GM21423 (cell line): ENCODE data around the gene ANKRD28.
"Not testable (repeated sequence)": the region's sequence is repeated elsewhere in the genome, so short reads cannot be mapped to it uniquely, and the experiment has no call there.

Experiments used
- ATAC-seq: cut with Tn5 transposase; IDR thresholded peaks from one replicate; pipeline ENCODE4 v1.9.1; 2021; ENCODE audit warnings: mild to moderate bottlenecking, moderate library complexity; ENCODE audit not compliant: unreplicated experiment

Gene ANKRD28

GRCh38 chr3:15797642-15798303, at the start of gene ANKRD28:
ANKRD28 (minus strand) TSS chr3:15797979; CDS start chr3:15796521, 1,458 bp downstream.
- ATAC-seq: no peak

- ATAC-seq: no peak
These were observed 49.5 kb upstream of the ANKRD28 start for GRCh38 chr3:15847239-15847638.

- ATAC-seq: no peak
These were observed 48.8 kb upstream of the ANKRD28 start for GRCh38 chr3:15846606-15847005.

GRCh38 chr3:15845475-15845874, 47.7 kb upstream of the ANKRD28 start:
- ATAC-seq: peak; percentile 67

GRCh38 chr3:15844889-15845288, 47.1 kb upstream of the ANKRD28 start:
- ATAC-seq: no peak

- ATAC-seq: not testable (repeated sequence)
These were observed 43.6 kb upstream of the ANKRD28 start for GRCh38 chr3:15841091-15841973.

- ATAC-seq: no peak
These were observed 41.8 kb upstream of the ANKRD28 start for GRCh38 chr3:15839568-15839967.

- ATAC-seq: no peak
These were observed 34.1 kb upstream of the ANKRD28 start for GRCh38 chr3:15831927-15832326.

GRCh38 chr3:15825016-15825415, 27.2 kb upstream of the ANKRD28 start:
- no peak for ATAC-seq

GRCh38 chr3:15823092-15823491, 25.3 kb upstream of the ANKRD28 start:
- no peak for ATAC-seq

- ATAC-seq: no peak
These were observed 24.5 kb upstream of the ANKRD28 start for GRCh38 chr3:15822281-15822680.

- no peak for ATAC-seq
These were observed 23.1 kb upstream of the ANKRD28 start for GRCh38 chr3:15820911-15821310.

GRCh38 chr3:15819576-15819975, 21.8 kb upstream of the ANKRD28 start:
- no peak for ATAC-seq

GRCh38 chr3:15819043-15819442, 21.3 kb upstream of the ANKRD28 start:
- no peak for ATAC-seq

GRCh38 chr3:15815696-15816095, 17.9 kb upstream of the ANKRD28 start:
- ATAC-seq: no peak

- ATAC-seq: not testable (repeated sequence)
These were observed 15.3 kb upstream of the ANKRD28 start for GRCh38 chr3:15813079-15813478.

GRCh38 chr3:15812183-15812582, 14.4 kb upstream of the ANKRD28 start:
- no peak for ATAC-seq

GRCh38 chr3:15810702-15811101, 12.9 kb upstream of the ANKRD28 start:
- no peak for ATAC-seq

- no peak for ATAC-seq
These were observed 11.5 kb upstream of the ANKRD28 start for GRCh38 chr3:15809313-15809712.

- no peak for ATAC-seq
These were observed 11.0 kb upstream of the ANKRD28 start for GRCh38 chr3:15808679-15809310.

- peak; percentile 62 for ATAC-seq
These were observed 8.0 kb upstream of the ANKRD28 start for GRCh38 chr3:15805756-15806266.
